DND-41 (cell line): ENCODE measurements around the gene C16orf78.

ENCODE experiments used
- ATAC-seq: fragments of 200-7000 bp; cut with Tn5 transposase; 3 replicates; pipeline ENCODE4 v1.9.1; 2021; ENCODE audit warnings: low read depth; ENCODE audit not compliant: insufficient read depth
- DNase-seq: peaks from one replicate; pipeline ENCODE4 v3.0.0-alpha.2; 2020
- H2AFZ ChIP-seq: 2 replicates; pipeline ENCODE4 v1.6.0; 2012; ENCODE audit warnings: low read depth, low read length
- H3K27ac ChIP-seq: 2 replicates; pipeline ENCODE4 v1.5.1; 2012; ENCODE audit warnings: low read length, inconsistent platforms
- H3K27me3 ChIP-seq: fragments of 200-600 bp; sonication (generic); 2 replicates; pipeline ENCODE4 v1.6.0; 2012; ENCODE audit warnings: low read length, mild to moderate bottlenecking, inconsistent platforms; ENCODE audit not compliant: insufficient read depth, poor library complexity
- H3K36me3 ChIP-seq: 2 replicates; pipeline ENCODE4 v1.5.1; 2012; ENCODE audit warnings: low read length, inconsistent platforms; ENCODE audit not compliant: insufficient read depth
- H3K4me1 ChIP-seq: 2 replicates; pipeline ENCODE4 v1.5.1; 2012; ENCODE audit warnings: mild to moderate bottlenecking, low read length; ENCODE audit not compliant: insufficient read depth
- H3K4me2 ChIP-seq: 2 replicates; pipeline ENCODE4 v1.6.0; 2012; ENCODE audit warnings: mild to moderate bottlenecking, moderate library complexity, low read length, inconsistent platforms; ENCODE audit not compliant: insufficient read depth
- H3K4me3 ChIP-seq, 2 experiments: fragments of 200-600 bp in 1 of 2; shearing (Covaris generic) in 1 of 2; 2 replicates each; pipeline ENCODE4 v1.5.1; 2012 to 2016; ENCODE audit warnings: inconsistent platforms in 2 of 2, low read length in 2 of 2, mild to moderate bottlenecking in 2 of 2, low read depth in 1 of 2, moderate library complexity in 1 of 2
- H3K79me2 ChIP-seq: 2 replicates; pipeline ENCODE4 v1.6.0; 2012; ENCODE audit warnings: low read length, inconsistent platforms; ENCODE audit not compliant: insufficient read depth
- H3K9ac ChIP-seq: 2 replicates; pipeline ENCODE4 v1.6.0; 2012; ENCODE audit warnings: low read depth, mild to moderate bottlenecking, inconsistent platforms, low read length, moderate library complexity
- H3K9me3 ChIP-seq: 2 replicates; pipeline ENCODE4 v1.5.1; 2012; ENCODE audit warnings: low read length, moderate library complexity, mild to moderate bottlenecking, inconsistent platforms; ENCODE audit not compliant: insufficient read depth, severe bottlenecking
- H4K20me1 ChIP-seq: 2 replicates; pipeline ENCODE4 v1.6.0; 2012; ENCODE audit warnings: low read length; ENCODE audit not compliant: insufficient read depth
- CTCF ChIP-seq: IDR thresholded peaks from 2 replicates; pipeline ENCODE4 v1.5.1; 2012; ENCODE audit warnings: borderline replicate concordance, low read length, moderate library complexity, mild to moderate bottlenecking; ENCODE audit not compliant: poor library complexity, severe bottlenecking; ENCODE audit errors: extremely low read depth
- EZH2 ChIP-seq: IDR thresholded peaks from 3 replicates; pipeline ENCODE4 v1.6.1; 2012; ENCODE audit warnings: borderline replicate concordance, low read depth, mild to moderate bottlenecking, moderate library complexity, low read length, inconsistent platforms; ENCODE audit not compliant: severe bottlenecking

Gene C16orf78

GRCh38 chr16:49400611-49401010, 27.0 kb downstream of the C16orf78 start:
- TF ChIP-seq CTCF (no peak), EZH2 (no peak)
- Histone ChIP-seq H3K27ac (no peak overlapping the region), H3K4me2 (no peak overlapping the region), H3K79me2 (no peaks in the 10 kb centered on the region), H3K36me3 (no peaks in the 10 kb centered on the region), H3K4me3 (no peak overlapping the region), H2AFZ (no peak overlapping the region), H3K9ac (no peak overlapping the region), H3K9me3 (no peaks in the 10 kb centered on the region), H3K27me3 (peaks cover 6% of the 10 kb centered on the region), H4K20me1 (no peaks in the 10 kb centered on the region), H3K4me1 (no peaks in the 10 kb centered on the region)
- ATAC-seq (no peak), DNase-seq (no peak)

- Histone ChIP-seq H3K9ac (no peak overlapping the region), H2AFZ (no peak overlapping the region), H3K27me3 (no peaks in the 10 kb centered on the region)
Measured at GRCh38 chr16:49405123-49405522, 31.5 kb downstream of the C16orf78 start.

GRCh38 chr16:49405530-49405929, 31.9 kb downstream of the C16orf78 start:
- Histone ChIP-seq H3K9me3 (no peaks in the 10 kb centered on the region), H3K4me3 (no peak overlapping the region), H3K4me2 (no peak overlapping the region), H3K4me1 (peaks cover 7% of the 10 kb centered on the region), H3K9ac (no peak overlapping the region), H2AFZ (no peak overlapping the region), H3K36me3 (no peaks in the 10 kb centered on the region), H4K20me1 (no peaks in the 10 kb centered on the region), H3K27ac (no peak overlapping the region), H3K27me3 (no peaks in the 10 kb centered on the region), H3K79me2 (no peaks in the 10 kb centered on the region)
- ATAC-seq = no peak
- TF ChIP-seq CTCF (no peak), EZH2 (no peak)
- DNase-seq = no peak

More at GRCh38 chr16:49405123-49405522, 31.5 kb downstream of the C16orf78 start:
- no peaks in the 10 kb centered on the region for H3K79me2 ChIP-seq
- H3K27ac ChIP-seq = no peak overlapping the region
- no peaks in the 10 kb centered on the region for H3K36me3 ChIP-seq
- no peak overlapping the region for H3K4me3 ChIP-seq
- H3K9me3 ChIP-seq = no peaks in the 10 kb centered on the region
- ATAC-seq (no peak), DNase-seq (no peak)
- TF ChIP-seq CTCF = no peak
- TF ChIP-seq EZH2 = no peak
- H4K20me1 ChIP-seq = no peaks in the 10 kb centered on the region
- peaks cover 7% of the 10 kb centered on the region for H3K4me1 ChIP-seq
- no peak overlapping the region for H3K4me2 ChIP-seq
